K562 (cell line): ENCODE results near the gene C6orf62. TPM values are rescaled to one million over a fixed set of nuclear protein-coding genes. Genes with fewer than 3 reads are reported as not detected.

Experiments used
- ATF3 ChIP-seq, 2 experiments: fragments of 450-650 bp in 1 of 2; sonication (generic) in 1 of 2; formaldehyde crosslinking in 1 of 2; IDR thresholded peaks in 1 of 2; conservative IDR thresholded peaks in 1 of 2; 2 replicates each; pipeline versions ENCODE4 v1.6.1 to v1.8.1; 2016 to 2023; ENCODE audit warnings: mild to moderate bottlenecking in 2 of 2, moderate library complexity in 2 of 2, inconsistent platforms in 1 of 2, missing genetic modification reagents in 1 of 2
- CREB3L1 ChIP-seq: fragments of 450-650 bp; IDR thresholded peaks from 2 replicates; pipeline ENCODE4 v1.6.1; 2014; ENCODE audit warnings: low read depth, mild to moderate bottlenecking, moderate library complexity, borderline replicate concordance
- CTBP1 ChIP-seq: fragments of 450-650 bp; IDR thresholded peaks from 2 replicates; pipeline ENCODE4 v1.6.1; 2016; ENCODE audit warnings: borderline replicate concordance
- E2F8 ChIP-seq: fragments of 450-650 bp; IDR thresholded peaks from 2 replicates; pipeline ENCODE4 v1.7.1; 2018; ENCODE audit warnings: mild to moderate bottlenecking, low read depth; ENCODE audit not compliant: partially characterized antibody
- ESRRB ChIP-seq: fragments of 250-450 bp; sonication (Bioruptor Pico); IDR thresholded peaks from 2 replicates; pipeline ENCODE4 v1.5.0; 2020; ENCODE audit warnings: mild to moderate bottlenecking, moderate library complexity, borderline replicate concordance
- HDGF ChIP-seq: fragments of 450-650 bp; IDR thresholded peaks from 2 replicates; pipeline ENCODE4 v1.6.1; 2016
- JUN ChIP-seq, 2 experiments: sonication (generic) in 1 of 2; formaldehyde crosslinking in 1 of 2; IDR thresholded peaks; 2 replicates each; pipeline versions ENCODE4 v1.6.1 to v1.8.0; 2012 to 2022; ENCODE audit warnings: borderline replicate concordance in 2 of 2, mild to moderate bottlenecking in 2 of 2, improper control_type of control experiment in 1 of 2, low read depth in 1 of 2, low read length in 1 of 2, missing genetic modification reagents in 1 of 2
- MCM2 ChIP-seq: fragments of 450-650 bp; IDR thresholded peaks from 2 replicates; pipeline ENCODE4 v1.6.1; 2017; ENCODE audit warnings: low read depth, mild to moderate bottlenecking
- MIER1 ChIP-seq: fragments of 450-650 bp; IDR thresholded peaks from 2 replicates; pipeline ENCODE4 v1.6.1; 2016; ENCODE audit warnings: antibody characterized with exemption, mild to moderate bottlenecking, low read depth
- MTA3 ChIP-seq: fragments of 450-650 bp; formaldehyde crosslinking; IDR thresholded peaks from 2 replicates; pipeline ENCODE4 v1.6.1; 2017; ENCODE audit warnings: mild to moderate bottlenecking, borderline replicate concordance
- NBN ChIP-seq: fragments of 450-650 bp; IDR thresholded peaks from 2 replicates; pipeline ENCODE4 v1.6.1; 2016; ENCODE audit warnings: low read depth, mild to moderate bottlenecking
- NUFIP1 ChIP-seq: fragments of 450-650 bp; IDR thresholded peaks from 2 replicates; pipeline ENCODE4 v1.6.1; 2018; ENCODE audit not compliant: partially characterized antibody
- TCF3 ChIP-seq: sonication (generic); formaldehyde crosslinking; IDR thresholded peaks from 2 replicates; pipeline ENCODE4 v1.4.0; 2020; ENCODE audit warnings: mild to moderate bottlenecking, missing genetic modification reagents
- ZMIZ1 ChIP-seq, 2 experiments: fragments of 150-350 bp in 1 of 2; IDR thresholded peaks; 2 replicates each; pipeline ENCODE4 v1.6.1; 2012 to 2016; ENCODE audit warnings: low read depth in 2 of 2, low read length in 2 of 2, mild to moderate bottlenecking in 1 of 2, moderate library complexity in 1 of 2
- polyA plus RNA-seq, 8 experiments: library from polyadenylated mRNA; depleted of rRNA in 4 of 8; stranded (reverse) in 5 of 8; unstranded in 3 of 8; fragments of >200 nt; fragmentation: Nextera tagmentation in 2 of 8; fragmentation: Illumina TruSeq in 1 of 8; extraction: Ambion mirVana in 2 of 8; extraction: Trizol in 1 of 8; gene quantifications; 2 replicates each; pipeline versions ENCODE4 v1.2.1 to v1.2.3, GENCODE V29; 2011 to 2014; ENCODE audit warnings: inconsistent platforms in 1 of 8, missing spikeins in 1 of 8
- total RNA-seq, 7 experiments: library from RNA; depleted of rRNA in 6 of 7; stranded (reverse); fragments of >200 nt in 6 of 7; fragmentation: Illumina TruSeq in 2 of 7; extraction: Trizol in 2 of 7; gene quantifications; 2 replicates each; pipeline versions ENCODE4 v1.2.1 to v1.2.3, GENCODE V29; 2011 to 2021; ENCODE audit warnings: low replicate concordance in 1 of 7

C6orf62 gene
- total and polyA plus RNA-seq, 9 of the 15 experiments (the other 6 are each of a cell fraction or from before 2014, with no cell fraction given): 48.5 to 579 (median 111) TPM

GRCh38 chr6:24720604-24721460, 1.9 kb upstream of the C6orf62 start (continued):
- TF ChIP-seq CREB3L1 (no peak; the same call in 1 of the 2 replicates), E2F8 (peak; percentile 96), MIER1 (peak; percentile 31; the same call in 1 of the 2 replicates), ESRRB (no peak), MCM2 (no peak), HDGF (no peak), JUN (IDR thresholded peaks at IDR 0.05; ENCODE audit: borderline replicate concordance, low read depth, low read length) (no peak; the same call in 1 of the 2 replicates), JUN (CRISPR knock-in tag; IDR thresholded peaks at IDR 0.05; ENCODE audit: borderline replicate concordance) (no peak; the same call in 1 of the 2 replicates), TCF3 (no peak), ATF3 (IDR thresholded peaks at IDR 0.05) (peak; percentile 90), ATF3 (CRISPR knock-in tag; conservative IDR thresholded peaks at IDR 0.05) (peak; percentile 70; the same call in 1 of the 2 replicates), CTBP1 (peak; percentile 33; the same call in 1 of the 2 replicates), ZMIZ1 (IDR thresholded peaks at IDR 0.05; ENCODE audit: low read depth in 2 of 2, low read length in 2 of 2) (peak in 1 of 2 experiments; percentile 87; a peak in 2 of 4 replicates), NUFIP1 (peak; percentile 99), MTA3 (peak; percentile 72), NBN (peak; percentile 47; the same call in 1 of the 2 replicates)
